ENCODE results near the gene KATNB1. TPM values are rescaled to one million over a fixed set of nuclear protein-coding genes. Genes with fewer than 3 reads are reported as not detected.

The KATNB1 gene
- total RNA-seq, 1 experiment from 2014 or later = 32.2 TPM

DNA sequence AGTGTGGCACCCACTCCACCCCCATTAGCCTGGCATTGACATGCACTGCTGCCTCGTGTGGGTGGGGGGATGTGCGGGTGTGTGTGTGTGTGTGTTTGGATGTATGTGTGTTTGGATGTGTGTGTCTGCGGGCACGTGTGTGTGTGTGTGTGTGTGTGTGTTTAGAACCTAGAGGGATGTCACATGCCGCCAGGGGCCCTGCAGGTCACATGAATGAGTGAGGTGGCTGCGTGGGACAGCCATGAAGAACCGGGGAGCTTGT is 9.0 kb downstream of the KATNB1 start:
- Histone ChIP-seq H3K36me3 (ENCODE audit: control insufficient read depth in 1 of 2, insufficient read depth in 2 of 2, low read length in 2 of 2) (no peaks in the 10 kb centered on the region), H3K27ac (ENCODE audit: low read depth, low read length) (no peak overlapping the region), H3K4me2 (ENCODE audit: low read length) (no peak overlapping the region), H2AFZ (ENCODE audit: low read depth, low read length, poor library complexity, severe bottlenecking) (no peak overlapping the region), H4K20me1 (ENCODE audit: insufficient read depth) (no peaks in the 10 kb centered on the region), H3K9me2 (ENCODE audit: insufficient read depth) (no peaks in the 10 kb centered on the region), H3K27me3 (ENCODE audit: insufficient read depth, low read length) (no peaks in the 10 kb centered on the region), H3K79me2 (ENCODE audit: insufficient read depth, low read length) (no peaks in the 10 kb centered on the region), H3K9me3 (ENCODE audit: control insufficient read depth in 1 of 2, insufficient read depth in 1 of 2, low read depth in 1 of 2, low read length in 2 of 2) (no peaks in the 10 kb centered on the region), H3K9ac (ENCODE audit: low read length) (no peak overlapping the region), H3K4me1 (ENCODE audit: control insufficient read depth in 1 of 2, insufficient read depth in 2 of 2, low read length in 2 of 2) (no peaks in the 10 kb centered on the region), H3K4me3 (replicated peaks in 1 of 2; ENCODE audit: low read depth in 1 of 2, low read length in 2 of 2) (no peak overlapping the region)
- CTCF ChIA-PET = no interaction called here
- intact Hi-C loops (cut with micrococcal nuclease) = no loop called here
- TF ChIP-seq, protein P1, sequence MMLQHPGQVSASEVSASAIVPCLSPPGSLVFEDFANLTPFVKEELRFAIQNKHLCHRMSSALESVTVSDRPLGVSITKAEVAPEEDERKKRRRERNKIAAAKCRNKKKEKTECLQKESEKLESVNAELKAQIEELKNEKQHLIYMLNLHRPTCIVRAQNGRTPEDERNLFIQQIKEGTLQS (IDR thresholded peaks at IDR 0.05) = no peak
- no peak for TF ChIP-seq POLR2A (IDR thresholded peaks at IDR 0.05; ENCODE audit: borderline replicate concordance, extremely low read depth, insufficient read depth, insufficient read length)
- no peak for TF ChIP-seq SRF (IDR thresholded peaks at IDR 0.05; ENCODE audit: low read depth)
- TF ChIP-seq, protein P2, sequence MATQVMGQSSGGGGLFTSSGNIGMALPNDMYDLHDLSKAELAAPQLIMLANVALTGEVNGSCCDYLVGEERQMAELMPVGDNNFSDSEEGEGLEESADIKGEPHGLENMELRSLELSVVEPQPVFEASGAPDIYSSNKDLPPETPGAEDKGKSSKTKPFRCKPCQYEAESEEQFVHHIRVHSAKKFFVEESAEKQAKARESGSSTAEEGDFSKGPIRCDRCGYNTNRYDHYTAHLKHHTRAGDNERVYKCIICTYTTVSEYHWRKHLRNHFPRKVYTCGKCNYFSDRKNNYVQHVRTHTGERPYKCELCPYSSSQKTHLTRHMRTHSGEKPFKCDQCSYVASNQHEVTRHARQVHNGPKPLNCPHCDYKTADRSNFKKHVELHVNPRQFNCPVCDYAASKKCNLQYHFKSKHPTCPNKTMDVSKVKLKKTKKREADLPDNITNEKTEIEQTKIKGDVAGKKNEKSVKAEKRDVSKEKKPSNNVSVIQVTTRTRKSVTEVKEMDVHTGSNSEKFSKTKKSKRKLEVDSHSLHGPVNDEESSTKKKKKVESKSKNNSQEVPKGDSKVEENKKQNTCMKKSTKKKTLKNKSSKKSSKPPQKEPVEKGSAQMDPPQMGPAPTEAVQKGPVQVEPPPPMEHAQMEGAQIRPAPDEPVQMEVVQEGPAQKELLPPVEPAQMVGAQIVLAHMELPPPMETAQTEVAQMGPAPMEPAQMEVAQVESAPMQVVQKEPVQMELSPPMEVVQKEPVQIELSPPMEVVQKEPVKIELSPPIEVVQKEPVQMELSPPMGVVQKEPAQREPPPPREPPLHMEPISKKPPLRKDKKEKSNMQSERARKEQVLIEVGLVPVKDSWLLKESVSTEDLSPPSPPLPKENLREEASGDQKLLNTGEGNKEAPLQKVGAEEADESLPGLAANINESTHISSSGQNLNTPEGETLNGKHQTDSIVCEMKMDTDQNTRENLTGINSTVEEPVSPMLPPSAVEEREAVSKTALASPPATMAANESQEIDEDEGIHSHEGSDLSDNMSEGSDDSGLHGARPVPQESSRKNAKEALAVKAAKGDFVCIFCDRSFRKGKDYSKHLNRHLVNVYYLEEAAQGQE (IDR thresholded peaks at IDR 0.05; ENCODE audit: low read depth) = no peak
- TF ChIP-seq TCF7L2 (IDR thresholded peaks at IDR 0.05; ENCODE audit: borderline replicate concordance, extremely low read depth, insufficient read depth, insufficient read length) = no peak
- RAD21 ChIA-PET (ENCODE audit: low non-redundant PET in 1 of 2, low total read pairs in 2 of 2, uncharacterized antibody in 2 of 2, unreplicated experiment in 2 of 2) = no interaction called here
- DNase-seq (ENCODE audit: low read depth, low spot score) = no peak
- POLR2A ChIA-PET = no interaction called here
- ATAC-seq = no peak
- BruUV-seq (replicated peaks) = no TSS peak

DNA sequence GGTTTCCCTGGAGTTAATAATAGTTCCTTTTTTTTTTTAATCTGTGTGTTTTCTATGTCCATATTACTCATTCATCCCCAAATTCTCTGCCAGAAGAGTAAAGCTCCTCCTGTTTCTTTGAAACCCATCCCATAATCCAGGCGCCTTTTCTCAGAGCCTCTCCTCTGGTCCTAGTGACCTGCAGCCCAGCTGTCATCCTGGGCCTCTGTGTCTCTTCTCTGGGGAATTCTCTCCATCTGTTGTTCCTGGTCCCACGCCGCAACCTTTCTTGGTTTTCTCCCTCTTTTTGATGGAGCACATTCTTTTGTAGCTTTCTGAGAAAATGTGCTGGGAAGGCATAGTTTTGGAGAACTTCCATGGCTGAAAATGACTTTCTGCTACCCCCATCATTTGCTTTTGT is 10.2 kb downstream of the KATNB1 start:
- no peaks in the 10 kb centered on the region for H3K27me3 ChIP-seq (ENCODE audit: insufficient read depth, low read length)
- intact Hi-C loops (cut with micrococcal nuclease) = no loop called here
- no peaks in the 10 kb centered on the region for H4K20me1 ChIP-seq (ENCODE audit: insufficient read depth)
- H3K4me2 ChIP-seq (ENCODE audit: low read length) = no peak overlapping the region
- no TSS peak for BruUV-seq (replicated peaks)
- no peak overlapping the region for H3K4me3 ChIP-seq (replicated peaks in 1 of 2; ENCODE audit: low read depth in 1 of 2, low read length in 2 of 2)
- ChIA-PET CTCF (no interaction called here), POLR2A (no interaction called here), RAD21 (ENCODE audit: low non-redundant PET in 1 of 2, low total read pairs in 2 of 2, uncharacterized antibody in 2 of 2, unreplicated experiment in 2 of 2) (no interaction called here)
- no peak overlapping the region for H2AFZ ChIP-seq (ENCODE audit: low read depth, low read length, poor library complexity, severe bottlenecking)
- no peak for ATAC-seq
- H3K79me2 ChIP-seq (ENCODE audit: insufficient read depth, low read length) = no peaks in the 10 kb centered on the region
- no peak overlapping the region for H3K9ac ChIP-seq (ENCODE audit: low read length)
- H3K9me2 ChIP-seq (ENCODE audit: insufficient read depth) = no peaks in the 10 kb centered on the region
- no peak for TF ChIP-seq EZH2phosphoT487 (IDR thresholded peaks at IDR 0.05; ENCODE audit: borderline replicate concordance)
- TF ChIP-seq RAD21 (IDR thresholded peaks at IDR 0.05; ENCODE audit: low read depth) = no peak
- TF ChIP-seq ZFX (IDR thresholded peaks at IDR 0.05) = no peak
- TF ChIP-seq ZNF274 (IDR thresholded peaks at IDR 0.05; ENCODE audit: low read depth, low read length) = no peak
- TF ChIP-seq EZH2 (IDR thresholded peaks at IDR 0.05) = no peak
- no peak for TF ChIP-seq FOSL1 (IDR thresholded peaks at IDR 0.05; ENCODE audit: low read depth)
- TF ChIP-seq TCF7L2 (IDR thresholded peaks at IDR 0.05; ENCODE audit: borderline replicate concordance, extremely low read depth, insufficient read depth, insufficient read length) = no peak
- no peak for TF ChIP-seq CEBPB (IDR thresholded peaks at IDR 0.05; ENCODE audit: low read depth)
- TF ChIP-seq SIN3A (IDR thresholded peaks at IDR 0.05; ENCODE audit: low read depth) = no peak
- TF ChIP-seq, protein P2 (IDR thresholded peaks at IDR 0.05; ENCODE audit: low read depth) = no peak
- H3K36me3 ChIP-seq (ENCODE audit: control insufficient read depth in 1 of 2, insufficient read depth in 2 of 2, low read length in 2 of 2) = no peaks in the 10 kb centered on the region
- no peaks in the 10 kb centered on the region for H3K9me3 ChIP-seq (ENCODE audit: control insufficient read depth in 1 of 2, insufficient read depth in 1 of 2, low read depth in 1 of 2, low read length in 2 of 2)
- no peak for DNase-seq (ENCODE audit: low read depth, low spot score)
- no peaks in the 10 kb centered on the region for H3K4me1 ChIP-seq (ENCODE audit: control insufficient read depth in 1 of 2, insufficient read depth in 2 of 2, low read length in 2 of 2)
- H3K27ac ChIP-seq (ENCODE audit: low read depth, low read length) = no peak overlapping the region
